HepG2 (cell line): ENCODE results near the gene SERINC5. TPM values are rescaled to one million over a fixed set of nuclear protein-coding genes. Genes with fewer than 3 reads are reported as not detected.

Experiments
- ATAC-seq: fragments of 200-7000 bp; cut with Tn5 transposase; 3 replicates; pipeline ENCODE4 v1.9.1; 2020; ENCODE audit warnings: mild to moderate bottlenecking, moderate library complexity
- BruUV-seq: library from RNA; stranded (reverse); fragments of 400-500 nt; replicated peaks from 2 replicates; lab custom pipeline; 2021; lab: Mats Ljungman, UMichigan
- CTCF ChIA-PET: fragments of 300-600 bp; formaldehyde crosslinking; extraction: SDS; loops from one replicate; lab custom pipeline; 2021; ENCODE audit warnings: low total read pairs, inconsistent platforms, low intra/inter-chr PET ratio; lab: Yijun Ruan, JAX
- POLR2A ChIA-PET: fragments of 350-600 bp; sonication (Branson Sonifier 250); formaldehyde crosslinking; loops from one replicate; lab custom pipeline; 2020; ENCODE audit warnings: antibody characterized with exemption, inconsistent platforms; lab: Yijun Ruan, JAX
- DNase-seq: peaks from one replicate; pipeline ENCODE4 v3.0.0-alpha.2; 2015; ENCODE audit warnings: low spot score
- FAIRE-seq: peaks from 3 replicates; lab custom pipeline; 2011; peaks lifted over from hg19 to GRCh38; lab: Jason Lieb, UNC
- H2AFZ ChIP-seq: one replicate; pipeline ENCODE4 v1.6.1; 2011; ENCODE audit warnings: low read length, inconsistent platforms
- H3K27ac ChIP-seq: fragments of 300-600 bp; 3 replicates; pipeline ENCODE4 v1.8.0; 2011; ENCODE audit warnings: mixed run types, mild to moderate bottlenecking, mixed read lengths, low read length, inconsistent platforms; ENCODE audit not compliant: insufficient read depth; ENCODE audit errors: extremely low read length
- H3K27me3 ChIP-seq, 2 experiments: fragments of 200-600 bp in 1 of 2; 2 replicates in 1 of 2; 3 replicates in 1 of 2; pipeline versions ENCODE4 v1.6.0 to v1.8.0; 2011; ENCODE audit warnings: low read length in 2 of 2, mild to moderate bottlenecking in 2 of 2, moderate library complexity in 2 of 2, inconsistent platforms in 1 of 2; ENCODE audit not compliant: insufficient read depth in 2 of 2, control insufficient read depth in 1 of 2
- H3K36me3 ChIP-seq, 2 experiments: fragments of 200-600 bp in 1 of 2; replicated peaks in 1 of 2; 2 replicates in 1 of 2; 3 replicates in 1 of 2; pipeline versions ENCODE4 v1.5.1 to v1.8.0; 2011; ENCODE audit warnings: low read length in 2 of 2, inconsistent platforms in 1 of 2; ENCODE audit not compliant: insufficient read depth in 2 of 2, control insufficient read depth in 1 of 2
- H3K4me1 ChIP-seq: 2 replicates; pipeline ENCODE4 v1.5.1; 2012; ENCODE audit warnings: low read length, inconsistent platforms; ENCODE audit not compliant: insufficient read depth
- H3K4me2 ChIP-seq: 2 replicates; pipeline ENCODE4 v1.6.0; 2011; ENCODE audit warnings: low read depth, low read length, inconsistent platforms
- H3K4me3 ChIP-seq, 3 experiments: fragments of 200-600 bp in 1 of 3; sonication (generic), shearing (Covaris generic) in 1 of 3; replicated peaks in 1 of 3; 2 replicates each; pipeline ENCODE4 v1.5.1; 2011 to 2016; ENCODE audit warnings: low read length in 3 of 3, inconsistent platforms in 2 of 3, low read depth in 2 of 3, mild to moderate bottlenecking in 2 of 3, control low read depth in 1 of 3, mixed read lengths in 1 of 3; ENCODE audit not compliant: insufficient read depth in 1 of 3
- H3K79me2 ChIP-seq: one replicate; pipeline ENCODE4 v1.6.1; 2011; ENCODE audit warnings: low read length, inconsistent platforms; ENCODE audit not compliant: insufficient read depth
- H3K9ac ChIP-seq: 2 replicates; pipeline ENCODE4 v1.6.0; 2011; ENCODE audit warnings: mild to moderate bottlenecking, low read depth, low read length, inconsistent platforms; ENCODE audit not compliant: insufficient read depth
- H3K9me3 ChIP-seq: 2 replicates; pipeline ENCODE4 v1.5.1; 2012; ENCODE audit warnings: mild to moderate bottlenecking, low read length
- H4K20me1 ChIP-seq: 2 replicates; pipeline ENCODE4 v1.6.0; 2011; ENCODE audit warnings: inconsistent platforms, mild to moderate bottlenecking, low read length, moderate library complexity; ENCODE audit not compliant: insufficient read depth
- BCL6 ChIP-seq: IDR thresholded peaks from 2 replicates; pipeline ENCODE4 v1.6.1; 2016; ENCODE audit warnings: missing genetic modification reagents, missing compliant biosample characterization
- GPBP1L1 ChIP-seq: sonication (generic); formaldehyde crosslinking; IDR thresholded peaks from 2 replicates; pipeline ENCODE4 v1.5.0; 2020; ENCODE audit warnings: mild to moderate bottlenecking, missing genetic modification reagents
- HNF4A ChIP-seq: sonication (generic); formaldehyde crosslinking; IDR thresholded peaks from 2 replicates; pipeline ENCODE4 v1.4.0; 2020; ENCODE audit warnings: missing genetic modification reagents
- SRSF9 ChIP-seq: fragments of 200-400 bp; formaldehyde crosslinking; IDR thresholded peaks from 2 replicates; pipeline ENCODE4 v1.6.1; 2018; ENCODE audit warnings: borderline replicate concordance, mild to moderate bottlenecking, low read depth, low read length; ENCODE audit not compliant: insufficient read depth, poor library complexity, severe bottlenecking
- WGBS: methylation state at CpG from one replicate; pipeline ENCODE4 v1.1.6; 2017; ENCODE audit warnings: low lambda C conversion rate; 5-methylcytosine and 5-hydroxymethylcytosine counted together
- in situ Hi-C: cut with HindIII; loops from 2 replicates; pipeline ENCODE4 v1.10.0; 2017; ENCODE audit warnings: low pct_unique_long_range_greater_than_20kb; ENCODE audit not compliant: extremely low pct_ligation_motif_present
- intact Hi-C: fragments of 100-400 bp; cut with micrococcal nuclease; formaldehyde crosslinking; loops from one replicate; pipeline ENCODE4 v1.10.0; 2022; ENCODE audit not compliant: unreplicated experiment
- polyA plus RNA-seq, 8 experiments: library from polyadenylated mRNA; depleted of rRNA in 3 of 8; stranded (reverse) in 7 of 8; unstranded in 1 of 8; fragments of >200 nt; fragmentation: Illumina TruSeq in 4 of 8; extraction: Trizol in 4 of 8; gene quantifications; 2 replicates each; pipeline versions ENCODE4 v1.2.1 to v1.2.3, GENCODE V29; 2011 to 2016; ENCODE audit warnings: low read depth in 4 of 8, missing spikeins in 1 of 8, mixed read lengths in 1 of 8; ENCODE audit not compliant: insufficient read depth in 1 of 8
- total RNA-seq, 5 experiments: library from RNA; depleted of rRNA; stranded (reverse); fragments of >200 nt; fragmentation: Illumina TruSeq; extraction: Trizol; gene quantifications; 2 replicates each; pipeline ENCODE4 v1.2.3, GENCODE V29; 2016; ENCODE audit warnings: low read depth in 1 of 5
- TF ChIP-seq, protein P1 (sequence below): sonication (generic); formaldehyde crosslinking; IDR thresholded peaks from 2 replicates; pipeline ENCODE4 v1.5.0; 2020; ENCODE audit warnings: missing genetic modification reagents, mild to moderate bottlenecking, borderline replicate concordance

Gene SERINC5
- total and polyA plus RNA-seq, 2 of the 13 experiments (the other 11 are each of a cell fraction or from before 2014, with no cell fraction given) = 17.3 to 22.8 TPM

DNA sequence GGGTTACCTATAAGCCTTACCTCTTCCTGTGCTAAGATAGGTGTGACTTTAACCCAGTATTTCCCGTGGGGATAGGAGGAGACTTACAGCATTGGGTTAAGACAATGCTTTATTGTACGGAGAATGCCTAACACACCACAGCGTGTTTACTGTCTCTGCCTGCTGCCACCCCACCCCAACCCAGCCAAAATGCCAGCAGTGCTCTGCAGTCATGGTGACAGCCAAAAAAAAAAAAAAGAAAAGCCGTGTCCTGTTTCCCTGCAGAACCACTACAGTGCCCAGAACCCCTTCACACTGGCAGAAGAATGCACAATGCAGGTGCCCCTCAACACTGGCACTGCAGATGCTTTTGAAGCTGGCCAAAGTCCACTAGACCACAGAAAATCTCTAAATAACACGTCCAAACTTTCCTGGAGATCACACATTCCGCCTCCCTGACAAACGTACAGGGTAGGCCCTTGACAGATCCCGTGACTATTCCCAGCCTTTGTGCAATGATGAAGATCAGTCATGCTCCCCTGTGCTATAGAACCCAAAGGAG is 102.2 kb downstream of the SERINC5 start (continued):
- TF ChIP-seq SRSF9 = no peak
- TF ChIP-seq BCL6 (CRISPR knock-in tag) = peak; percentile 91
- TF ChIP-seq HNF4A (CRISPR knock-in tag) = peak; percentile 47; the same call in 1 of the 2 replicates
- no peak for TF ChIP-seq GPBP1L1 (CRISPR knock-in tag)
- TF ChIP-seq, all 625 proteins: peak for 18

GRCh38 chr5:80152778-80153177 is 103.1 kb downstream of the SERINC5 start:
- H4K20me1 ChIP-seq = no peaks in the 10 kb centered on the region
- in situ Hi-C loops = no loop called here
- no peaks in the 10 kb centered on the region for H3K9me3 ChIP-seq
- H3K4me3 ChIP-seq = no peak overlapping the region
- no peak for FAIRE-seq
- no peak overlapping the region for H3K9ac ChIP-seq
- H3K4me2 ChIP-seq = no peak overlapping the region
- no peaks in the 10 kb centered on the region for H3K79me2 ChIP-seq
- H3K4me1 ChIP-seq = peaks cover 51% of the 10 kb centered on the region
- no peak for ATAC-seq
- BruUV-seq = no TSS peak
- TF ChIP-seq, protein P1, sequence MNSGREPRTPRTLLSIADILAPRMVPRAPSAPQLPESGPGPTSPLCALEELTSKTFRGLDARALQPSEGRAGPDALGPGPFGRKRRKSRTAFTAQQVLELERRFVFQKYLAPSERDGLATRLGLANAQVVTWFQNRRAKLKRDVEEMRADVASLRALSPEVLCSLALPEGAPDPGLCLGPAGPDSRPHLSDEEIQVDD (CRISPR knock-in tag) = no peak
- 98% methylated on average over 5 of the region's 5 CpGs for WGBS
- POLR2A ChIA-PET = interaction anchor here (1.6 to 1.8 kb wide), 2 partner anchors 51 to 102 kb away, joined by 3 to 8 read pairs; no protein-coding TSS in a partner anchor
- intact Hi-C loops = loop anchor here (2.0 to 5.0 kb wide), 2 partner anchors 52 to 60 kb away; no protein-coding TSS in a partner anchor
- no peak overlapping the region for H2AFZ ChIP-seq
- H3K27me3 ChIP-seq = no peaks in the 10 kb centered on the region
- H3K36me3 ChIP-seq = peaks cover 10 to 26% of the 10 kb centered on the region in 2 experiments
- CTCF ChIA-PET = no interaction called here
- H3K27ac ChIP-seq = no peak overlapping the region
- DNase-seq = no peak
